Choroid plexus epithelial cell (primary cell): ENCODE results near the gene FITM1.

Experiments used
- DNase-seq: peaks from one replicate; pipeline ENCODE4 v3.0.0-alpha.2; 2010; ENCODE audit warnings: low read depth
- H3K4me3 ChIP-seq: 2 replicates; pipeline ENCODE4 v1.5.1; 2011; ENCODE audit warnings: low read depth, mild to moderate bottlenecking, control low read depth, low read length, moderate library complexity
- TF ChIP-seq, protein P1 (sequence below): conservative IDR thresholded peaks from 2 replicates; pipeline ENCODE4 v1.5.1; 2011; ENCODE audit warnings: low read depth, mild to moderate bottlenecking, control low read depth, inconsistent platforms, low read length, moderate library complexity

The FITM1 gene

GRCh38 chr14:24151404-24152080, 21.1 kb downstream of the FITM1 start:
- TF ChIP-seq, protein P1, sequence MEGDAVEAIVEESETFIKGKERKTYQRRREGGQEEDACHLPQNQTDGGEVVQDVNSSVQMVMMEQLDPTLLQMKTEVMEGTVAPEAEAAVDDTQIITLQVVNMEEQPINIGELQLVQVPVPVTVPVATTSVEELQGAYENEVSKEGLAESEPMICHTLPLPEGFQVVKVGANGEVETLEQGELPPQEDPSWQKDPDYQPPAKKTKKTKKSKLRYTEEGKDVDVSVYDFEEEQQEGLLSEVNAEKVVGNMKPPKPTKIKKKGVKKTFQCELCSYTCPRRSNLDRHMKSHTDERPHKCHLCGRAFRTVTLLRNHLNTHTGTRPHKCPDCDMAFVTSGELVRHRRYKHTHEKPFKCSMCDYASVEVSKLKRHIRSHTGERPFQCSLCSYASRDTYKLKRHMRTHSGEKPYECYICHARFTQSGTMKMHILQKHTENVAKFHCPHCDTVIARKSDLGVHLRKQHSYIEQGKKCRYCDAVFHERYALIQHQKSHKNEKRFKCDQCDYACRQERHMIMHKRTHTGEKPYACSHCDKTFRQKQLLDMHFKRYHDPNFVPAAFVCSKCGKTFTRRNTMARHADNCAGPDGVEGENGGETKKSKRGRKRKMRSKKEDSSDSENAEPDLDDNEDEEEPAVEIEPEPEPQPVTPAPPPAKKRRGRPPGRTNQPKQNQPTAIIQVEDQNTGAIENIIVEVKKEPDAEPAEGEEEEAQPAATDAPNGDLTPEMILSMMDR, result no peak
- no peak for DNase-seq
- H3K4me3 ChIP-seq, result no peak overlapping the region

GRCh38 chr14:24155100-24155499, 24.6 kb downstream of the FITM1 start:
- DNase-seq, result no peak
- H3K4me3 ChIP-seq, result no peak overlapping the region
- TF ChIP-seq, protein P1, result no peak

GRCh38 chr14:24156840-24157239, 26.4 kb downstream of the FITM1 start:
- no peak overlapping the region for H3K4me3 ChIP-seq
- TF ChIP-seq, protein P1, result no peak
- DNase-seq, result no peak

DNA sequence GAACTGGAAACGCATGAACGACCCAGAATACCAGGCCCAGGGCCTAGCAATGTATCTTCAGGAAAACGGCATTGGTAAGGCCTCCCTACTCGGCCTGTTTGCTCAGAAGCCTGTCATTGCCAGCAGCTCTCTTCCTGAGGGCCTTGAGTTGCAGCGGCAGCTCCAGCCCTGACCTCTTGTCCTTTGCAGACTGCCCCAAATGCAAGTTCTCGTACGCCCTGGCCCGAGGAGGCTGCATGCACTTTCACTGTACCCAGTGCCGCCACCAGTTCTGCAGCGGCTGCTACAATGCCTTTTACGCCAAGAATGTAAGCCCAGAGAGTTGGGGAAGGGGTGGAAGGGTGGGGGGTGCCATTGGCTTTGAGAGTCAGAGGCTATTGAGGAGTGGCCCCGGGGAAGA, 26.9 kb downstream of the FITM1 start:
- H3K4me3 ChIP-seq, result no peak overlapping the region

DNA sequence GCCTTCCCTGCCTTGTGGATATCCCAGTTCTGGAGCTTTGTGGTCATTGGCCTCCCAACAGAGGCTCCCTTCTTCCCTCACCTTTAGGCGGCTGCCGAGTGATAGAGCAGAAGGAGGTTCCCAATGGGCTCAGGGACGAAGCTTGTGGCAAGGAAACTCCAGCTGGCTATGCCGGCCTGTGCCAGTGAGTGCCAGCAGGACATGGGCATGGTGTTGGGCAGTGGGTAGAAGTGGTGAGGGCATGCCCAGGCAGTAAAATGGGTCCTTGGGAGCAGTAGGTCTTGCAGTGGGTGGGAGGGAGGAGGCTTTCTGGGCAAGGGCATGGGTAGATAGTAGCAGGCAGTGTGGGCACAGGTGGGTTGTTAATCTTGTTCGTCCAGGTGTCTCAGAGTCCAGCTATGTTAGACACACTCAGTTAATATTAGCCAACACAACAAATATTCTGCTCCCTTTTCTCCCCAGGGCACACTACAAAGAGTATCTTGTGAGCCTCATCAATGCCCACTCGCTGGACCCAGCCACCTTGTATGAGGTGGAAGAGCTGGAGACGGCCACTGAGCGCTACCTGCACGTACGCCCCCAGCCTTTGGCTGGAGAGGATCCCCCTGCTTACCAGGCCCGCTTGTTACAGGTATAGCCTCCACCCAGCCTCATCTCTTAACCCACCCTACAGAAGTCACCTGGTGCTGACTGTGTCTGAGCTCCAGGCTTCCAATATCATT, 29.5 kb downstream of the FITM1 start:
- DNase-seq, result no peak
- no peak overlapping the region for H3K4me3 ChIP-seq
- TF ChIP-seq, protein P1, result no peak

More for the DNA sequence above, 26.9 kb downstream of the FITM1 start:
- TF ChIP-seq, protein P1, result no peak
- DNase-seq, result no peak

DNA sequence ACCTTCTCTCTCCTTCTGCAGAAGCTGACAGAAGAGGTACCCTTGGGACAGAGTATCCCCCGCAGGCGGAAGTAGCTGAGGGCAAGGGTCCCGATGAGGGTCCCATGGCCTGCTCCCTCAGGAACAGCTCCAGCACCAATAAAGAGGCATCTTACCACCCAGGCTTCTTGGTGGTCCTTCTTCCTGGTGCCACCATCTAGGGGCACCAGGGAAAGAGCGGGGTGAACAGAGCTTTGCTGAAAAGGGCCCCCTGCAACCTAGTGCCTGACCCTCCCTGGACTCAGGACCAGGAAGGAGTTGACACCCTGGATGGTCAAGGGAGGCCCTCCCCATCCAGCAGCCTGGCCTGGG, 30.0 kb downstream of the FITM1 start:
- TF ChIP-seq, protein P1, result no peak
- no peak overlapping the region for H3K4me3 ChIP-seq
- DNase-seq, result no peak
